K562 (cell line): ENCODE measurements around the gene ASPG. TPM values are rescaled to one million over a fixed set of nuclear protein-coding genes. Genes with fewer than 3 reads are reported as not detected.
A peak's percentile ranks its signal among the peaks of the same experiment; 100 is the strongest.

Experiments used
- CXXC5 ChIP-seq: fragments of 250-450 bp; sonication (Bioruptor Pico); IDR thresholded peaks from 2 replicates; pipeline ENCODE4 v1.8.0; 2022; ENCODE audit warnings: inconsistent platforms, mild to moderate bottlenecking, moderate library complexity
- HLTF ChIP-seq: fragments of 450-650 bp; IDR thresholded peaks from 2 replicates; pipeline ENCODE4 v1.6.1; 2016
- HNRNPLL ChIP-seq: fragments of 200-400 bp; formaldehyde crosslinking; IDR thresholded peaks from 2 replicates; pipeline ENCODE4 v1.6.1; 2017; ENCODE audit warnings: low read length, low read depth, mild to moderate bottlenecking; ENCODE audit not compliant: poor library complexity, severe bottlenecking
- NR1H2 ChIP-seq: sonication (generic); formaldehyde crosslinking; IDR thresholded peaks from 2 replicates; pipeline ENCODE4 v1.4.0; 2020; ENCODE audit warnings: mild to moderate bottlenecking, missing genetic modification reagents
- PYGO2 ChIP-seq: fragments of 450-650 bp; IDR thresholded peaks from 2 replicates; pipeline ENCODE4 v1.6.1; 2016; ENCODE audit warnings: mild to moderate bottlenecking, missing genetic modification characterization, moderate library complexity, missing compliant biosample characterization
- RCOR1 ChIP-seq, 2 experiments: IDR thresholded peaks; 2 replicates each; pipeline ENCODE4 v1.6.1; 2012; ENCODE audit warnings: low read depth in 2 of 2, low read length in 2 of 2, borderline replicate concordance in 1 of 2, improper control_type of control experiment in 1 of 2
- ZKSCAN1 ChIP-seq: fragments of 150-350 bp; IDR thresholded peaks from 2 replicates; pipeline ENCODE4 v1.6.1; 2016; ENCODE audit warnings: low read depth, low read length
- ZNF551 ChIP-seq: fragments of 250-450 bp; sonication (Bioruptor Pico); IDR thresholded peaks from 2 replicates; pipeline ENCODE4 v1.5.0; 2021; ENCODE audit warnings: mild to moderate bottlenecking, moderate library complexity
- ZNF609 ChIP-seq: sonication (generic); formaldehyde crosslinking; IDR thresholded peaks from 2 replicates; pipeline ENCODE4 v1.8.1; 2023; ENCODE audit warnings: missing genetic modification reagents, mild to moderate bottlenecking, borderline replicate concordance
- polyA plus RNA-seq, 8 experiments: library from polyadenylated mRNA; depleted of rRNA in 4 of 8; stranded (reverse) in 5 of 8; unstranded in 3 of 8; fragments of >200 nt; fragmentation: Nextera tagmentation in 2 of 8; fragmentation: Illumina TruSeq in 1 of 8; extraction: Ambion mirVana in 2 of 8; extraction: Trizol in 1 of 8; gene quantifications; 2 replicates each; pipeline versions ENCODE4 v1.2.1 to v1.2.3, GENCODE V29; 2011 to 2014; ENCODE audit warnings: inconsistent platforms in 1 of 8, missing spikeins in 1 of 8
- total RNA-seq, 7 experiments: library from RNA; depleted of rRNA in 6 of 7; stranded (reverse); fragments of >200 nt in 6 of 7; fragmentation: Illumina TruSeq in 2 of 7; extraction: Trizol in 2 of 7; gene quantifications; 2 replicates each; pipeline versions ENCODE4 v1.2.1 to v1.2.3, GENCODE V29; 2011 to 2021; ENCODE audit warnings: low replicate concordance in 1 of 7
- TF ChIP-seq, protein P1 (sequence below): sonication (generic); formaldehyde crosslinking; IDR thresholded peaks from 2 replicates; pipeline ENCODE4 v1.8.0; 2022; ENCODE audit warnings: missing genetic modification reagents, mild to moderate bottlenecking, moderate library complexity, borderline replicate concordance
- TF ChIP-seq, protein P2 (sequence below), 2 experiments: fragments of 450-650 bp in 1 of 2; IDR thresholded peaks; 2 replicates each; pipeline ENCODE4 v1.6.1; 2011 to 2017; ENCODE audit warnings: low read depth in 2 of 2, antibody characterized with exemption in 1 of 2, borderline replicate concordance in 1 of 2, low read length in 1 of 2, mild to moderate bottlenecking in 1 of 2, mixed read lengths in 1 of 2; ENCODE audit not compliant: control insufficient read depth in 1 of 2

The ASPG gene
- total and polyA plus RNA-seq, 9 of the 15 experiments (the other 6 are each of a cell fraction or from before 2014, with no cell fraction given) = 0.18 TPM; not detected in 8

GRCh38 chr14:104158827-104159798, 73.6 kb downstream of the ASPG start (continued):
- TF ChIP-seq ZNF551 (CRISPR knock-in tag) = no peak
- peak; percentile 94; the same call in 1 of the 2 replicates for TF ChIP-seq ZNF609 (CRISPR knock-in tag)
- peak in 1 of 2 experiments; percentile 91; a peak in 3 of 4 replicates for TF ChIP-seq RCOR1 (IDR thresholded peaks at IDR 0.05; ENCODE audit: borderline replicate concordance in 1 of 2, low read depth in 2 of 2, low read length in 2 of 2)
- TF ChIP-seq HNRNPLL = no peak
- peak; percentile 95 for TF ChIP-seq CXXC5 (CRISPR knock-in tag)
- TF ChIP-seq ZKSCAN1 = 0 out of 2 replicates have a peak, but pooled peaks have one; percentile 39
- no peak for TF ChIP-seq PYGO2 (tag)
- TF ChIP-seq, protein P1, sequence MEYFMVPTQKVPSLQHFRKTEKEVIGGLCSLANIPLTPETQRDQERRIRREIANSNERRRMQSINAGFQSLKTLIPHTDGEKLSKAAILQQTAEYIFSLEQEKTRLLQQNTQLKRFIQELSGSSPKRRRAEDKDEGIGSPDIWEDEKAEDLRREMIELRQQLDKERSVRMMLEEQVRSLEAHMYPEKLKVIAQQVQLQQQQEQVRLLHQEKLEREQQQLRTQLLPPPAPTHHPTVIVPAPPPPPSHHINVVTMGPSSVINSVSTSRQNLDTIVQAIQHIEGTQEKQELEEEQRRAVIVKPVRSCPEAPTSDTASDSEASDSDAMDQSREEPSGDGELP (CRISPR knock-in tag) = peak; percentile 84
- TF ChIP-seq NR1H2 = no peak
- TF ChIP-seq, protein P2, sequence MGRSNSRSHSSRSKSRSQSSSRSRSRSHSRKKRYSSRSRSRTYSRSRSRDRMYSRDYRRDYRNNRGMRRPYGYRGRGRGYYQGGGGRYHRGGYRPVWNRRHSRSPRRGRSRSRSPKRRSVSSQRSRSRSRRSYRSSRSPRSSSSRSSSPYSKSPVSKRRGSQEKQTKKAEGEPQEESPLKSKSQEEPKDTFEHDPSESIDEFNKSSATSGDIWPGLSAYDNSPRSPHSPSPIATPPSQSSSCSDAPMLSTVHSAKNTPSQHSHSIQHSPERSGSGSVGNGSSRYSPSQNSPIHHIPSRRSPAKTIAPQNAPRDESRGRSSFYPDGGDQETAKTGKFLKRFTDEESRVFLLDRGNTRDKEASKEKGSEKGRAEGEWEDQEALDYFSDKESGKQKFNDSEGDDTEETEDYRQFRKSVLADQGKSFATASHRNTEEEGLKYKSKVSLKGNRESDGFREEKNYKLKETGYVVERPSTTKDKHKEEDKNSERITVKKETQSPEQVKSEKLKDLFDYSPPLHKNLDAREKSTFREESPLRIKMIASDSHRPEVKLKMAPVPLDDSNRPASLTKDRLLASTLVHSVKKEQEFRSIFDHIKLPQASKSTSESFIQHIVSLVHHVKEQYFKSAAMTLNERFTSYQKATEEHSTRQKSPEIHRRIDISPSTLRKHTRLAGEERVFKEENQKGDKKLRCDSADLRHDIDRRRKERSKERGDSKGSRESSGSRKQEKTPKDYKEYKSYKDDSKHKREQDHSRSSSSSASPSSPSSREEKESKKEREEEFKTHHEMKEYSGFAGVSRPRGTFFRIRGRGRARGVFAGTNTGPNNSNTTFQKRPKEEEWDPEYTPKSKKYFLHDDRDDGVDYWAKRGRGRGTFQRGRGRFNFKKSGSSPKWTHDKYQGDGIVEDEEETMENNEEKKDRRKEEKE (IDR thresholded peaks at IDR 0.05; ENCODE audit: borderline replicate concordance in 1 of 2, control insufficient read depth in 1 of 2, low read depth in 2 of 2, low read length in 1 of 2) = no peak
- TF ChIP-seq HLTF = 0 out of 2 replicates have a peak, but pooled peaks have one; percentile 39
